Erythroblast (primary cell): ENCODE results near the gene FSTL4.

Experiments used
- DNase-seq, 2 experiments: peaks; one replicate each; lab custom pipeline; 2025; lab: John Stamatoyannopoulos, UW
- GATA1 ChIP-seq: IDR thresholded peaks from 2 replicates; pipeline ENCODE4 v1.6.1; 2011; ENCODE audit warnings: low read depth, mild to moderate bottlenecking, control low read depth, low read length, moderate library complexity
- POLR2A ChIP-seq: IDR thresholded peaks from 2 replicates; pipeline ENCODE4 v1.6.1; 2011; ENCODE audit warnings: mild to moderate bottlenecking, low read length

The FSTL4 gene

DNA sequence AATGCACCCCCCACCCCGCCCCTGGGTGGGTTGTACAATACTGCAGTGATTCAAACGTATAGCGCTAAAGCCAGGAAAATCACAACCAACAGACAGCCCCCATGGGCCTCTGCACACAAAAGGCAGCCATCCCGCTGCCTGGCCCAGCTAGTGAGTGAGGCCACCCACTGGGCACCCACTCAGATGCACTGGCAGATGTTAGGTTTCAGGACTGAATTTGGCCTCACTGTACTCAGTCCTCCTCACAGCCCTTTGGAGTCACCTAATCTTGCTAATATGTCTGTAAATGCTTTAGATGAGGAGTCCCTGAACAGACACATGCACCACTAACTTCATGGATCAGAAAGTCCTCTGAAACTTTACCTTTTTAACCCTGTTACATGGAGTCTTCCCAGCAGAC, 87.7 kb downstream of the FSTL4 start:
- TF ChIP-seq GATA1: no peak
- no peak for TF ChIP-seq POLR2A

DNA sequence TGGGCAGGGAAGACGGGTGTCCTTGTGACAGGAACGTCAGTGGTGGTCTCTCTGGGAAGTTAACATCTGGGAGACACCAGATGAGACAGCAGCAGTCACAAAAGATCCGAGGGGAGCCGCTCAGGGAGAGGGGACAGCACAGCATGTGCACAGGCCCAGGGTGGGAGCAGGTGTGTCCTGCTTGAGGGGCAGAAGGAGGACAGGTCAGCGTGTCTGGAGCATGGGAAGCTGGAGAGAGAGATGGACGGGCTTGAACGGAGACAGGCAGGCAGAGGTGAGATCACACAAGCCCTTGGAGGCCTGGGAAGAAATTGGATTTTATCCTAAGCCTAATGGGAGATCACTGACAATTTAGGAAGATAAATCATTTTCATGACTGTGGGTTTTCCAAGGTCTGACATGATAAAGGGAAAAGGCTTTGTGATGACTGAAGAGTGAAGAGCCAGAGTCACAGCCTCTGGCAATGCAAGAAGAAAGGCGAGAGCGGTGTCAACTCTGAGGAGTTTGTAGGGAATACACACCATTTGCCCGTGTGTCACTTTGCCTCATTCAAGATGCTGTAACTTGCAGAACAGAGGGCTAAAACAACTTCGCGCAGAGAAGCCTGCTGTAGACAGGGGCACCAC, 88.3 kb downstream of the FSTL4 start:
- no peak for DNase-seq

More for the DNA sequence above, 87.7 kb downstream of the FSTL4 start:
- no peak for DNase-seq

DNA sequence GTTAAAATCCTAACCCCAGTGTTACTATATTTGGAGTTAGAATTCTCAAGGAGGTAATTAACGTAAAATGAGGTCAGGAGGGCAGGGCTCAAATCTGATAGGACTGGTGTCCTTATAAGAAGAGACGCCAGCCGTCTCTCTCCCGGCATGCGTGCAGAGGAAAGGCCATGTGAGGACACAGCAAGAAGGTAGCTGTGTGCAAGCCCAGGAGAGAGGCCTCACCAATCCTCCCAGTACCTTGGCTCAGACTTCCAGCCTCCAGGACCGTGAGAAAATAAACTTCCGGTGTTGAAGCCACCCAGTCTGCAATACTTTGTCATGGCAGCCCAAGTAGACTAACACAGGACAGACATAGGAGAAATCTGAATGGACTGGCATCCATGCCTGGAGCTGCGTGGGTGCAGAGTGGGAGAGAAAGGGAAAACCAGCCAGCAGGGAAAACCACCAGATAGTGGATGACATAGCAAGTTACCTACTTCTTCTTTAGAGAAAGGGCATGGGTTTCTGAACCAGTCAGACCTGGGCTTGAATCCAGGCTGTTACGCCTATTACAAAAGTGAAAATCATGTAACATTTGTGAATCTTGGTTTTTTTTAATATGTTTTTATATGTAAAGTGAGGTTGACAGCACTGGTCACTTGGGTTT, 89.2 kb downstream of the FSTL4 start:
- no peak for DNase-seq
- no peak for TF ChIP-seq GATA1
- no peak for TF ChIP-seq POLR2A

More for the DNA sequence above, 88.3 kb downstream of the FSTL4 start:
- TF ChIP-seq GATA1 (no peak), POLR2A (no peak)

DNA sequence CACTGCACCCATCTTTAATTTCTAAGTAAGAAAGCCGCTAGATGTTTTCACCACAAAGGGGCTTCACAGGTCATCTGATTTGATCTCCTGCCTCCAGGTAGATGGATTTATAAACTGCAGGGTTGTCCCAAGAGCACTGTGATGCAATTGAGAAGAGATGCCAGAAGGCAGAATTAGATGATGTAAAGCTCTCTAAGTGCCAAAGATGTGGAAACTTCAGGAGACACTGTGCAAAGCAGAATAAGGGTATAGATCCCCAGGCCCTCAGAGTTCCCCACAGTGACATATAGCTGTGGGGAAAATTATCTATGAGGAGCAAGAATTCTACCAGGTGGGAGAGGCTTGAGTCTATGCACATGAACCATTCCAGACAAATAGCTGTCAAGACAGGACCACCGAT, 90.5 kb downstream of the FSTL4 start:
- TF ChIP-seq POLR2A (no peak), GATA1 (no peak)
- DNase-seq: no peak

DNA sequence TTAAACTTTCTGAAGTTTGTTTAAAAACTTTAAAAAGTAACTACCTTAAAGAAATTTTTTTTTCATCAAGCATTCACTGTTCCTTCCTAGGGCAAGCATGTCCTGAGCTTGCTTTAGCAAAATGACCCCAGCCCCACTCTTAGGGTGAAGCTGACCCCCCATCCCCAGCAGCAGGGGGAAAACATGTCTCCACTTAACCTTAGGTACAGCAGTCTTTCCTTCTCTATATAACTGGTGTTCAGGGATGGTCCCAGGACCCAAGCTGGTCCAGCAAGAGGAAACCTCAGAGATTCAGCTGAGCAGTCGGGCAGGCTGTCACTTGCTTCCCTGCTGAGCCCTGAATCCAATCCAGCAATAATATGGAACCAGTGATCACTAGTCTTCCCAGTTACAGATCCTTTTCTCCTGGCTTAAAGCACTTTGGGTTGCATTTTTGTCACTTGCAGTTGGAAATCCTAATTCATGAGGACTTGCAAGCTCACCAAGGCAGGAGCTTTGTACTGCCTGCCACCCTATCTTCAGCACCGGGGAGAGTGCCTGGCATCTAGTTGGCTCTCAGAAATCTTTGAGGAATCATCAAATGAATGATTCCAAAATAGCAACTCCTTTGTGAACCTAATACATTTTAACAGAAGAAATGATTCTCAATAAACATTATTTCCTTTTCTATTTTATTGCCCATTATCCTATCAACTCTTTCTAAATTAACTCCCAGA, 91.2 kb downstream of the FSTL4 start:
- no peak for DNase-seq
- TF ChIP-seq GATA1: no peak
- TF ChIP-seq POLR2A: no peak

DNA sequence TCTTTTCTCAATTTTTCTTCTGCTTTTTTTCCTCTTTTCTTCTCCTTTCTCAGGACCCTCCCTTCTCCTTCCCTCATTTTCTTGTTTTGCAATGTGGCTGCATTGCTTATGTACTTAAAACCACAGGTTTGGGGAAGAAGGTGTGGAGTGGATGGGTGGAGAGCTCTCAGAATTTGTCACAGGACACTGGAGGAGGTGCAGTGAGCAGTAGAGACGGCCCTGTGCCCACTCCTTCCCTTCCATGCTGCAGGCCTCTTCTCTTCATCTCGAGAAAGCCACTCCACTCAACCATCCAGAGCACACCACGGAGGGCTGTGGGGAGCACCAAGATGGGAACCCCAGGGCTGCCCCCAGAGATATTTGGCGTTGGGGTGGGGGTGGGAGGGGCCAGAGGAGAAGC, 92.3 kb downstream of the FSTL4 start:
- DNase-seq: no peak
- no peak for TF ChIP-seq GATA1
- no peak for TF ChIP-seq POLR2A

DNA sequence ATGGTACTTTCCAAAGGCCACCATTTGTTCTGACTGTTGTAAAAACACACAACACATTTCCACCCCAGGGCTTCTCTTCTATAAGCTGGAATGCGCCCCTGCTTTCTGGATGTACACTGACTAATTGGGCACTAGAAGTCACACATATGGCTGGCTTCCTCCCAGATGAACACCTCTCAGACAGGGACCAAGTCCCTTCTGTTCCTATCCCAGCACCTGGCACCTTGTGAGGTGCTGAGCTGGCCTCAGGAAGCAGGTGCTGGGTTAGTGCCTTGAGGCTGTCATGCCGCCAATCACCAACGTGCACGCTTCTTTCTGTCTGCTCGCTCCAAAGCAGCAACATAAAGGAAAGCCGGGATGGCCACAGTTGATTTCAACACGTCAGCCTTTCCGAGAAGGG, 93.2 kb downstream of the FSTL4 start:
- TF ChIP-seq POLR2A: no peak
- no peak for TF ChIP-seq GATA1
- no peak for DNase-seq

DNA sequence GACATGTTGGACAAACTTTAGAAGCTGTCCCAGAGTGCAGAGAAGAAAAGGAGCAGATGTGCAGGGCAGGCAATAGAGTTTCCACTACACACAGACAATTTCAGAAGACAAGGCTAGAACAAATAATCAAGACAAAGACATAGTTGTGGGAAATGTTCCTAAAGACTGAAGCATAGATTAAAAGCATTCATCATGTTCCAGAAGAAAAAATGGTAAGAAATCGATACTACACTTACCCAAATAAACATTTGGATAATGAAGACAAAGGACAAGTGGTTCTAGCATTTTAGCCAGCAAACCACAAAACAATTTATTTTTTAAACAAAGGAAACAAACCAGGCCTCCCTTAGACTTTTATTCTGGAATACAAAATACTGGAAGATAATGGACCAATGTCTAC, 97.9 kb downstream of the FSTL4 start:
- TF ChIP-seq GATA1 (no peak), POLR2A (no peak)
- no peak for DNase-seq

DNA sequence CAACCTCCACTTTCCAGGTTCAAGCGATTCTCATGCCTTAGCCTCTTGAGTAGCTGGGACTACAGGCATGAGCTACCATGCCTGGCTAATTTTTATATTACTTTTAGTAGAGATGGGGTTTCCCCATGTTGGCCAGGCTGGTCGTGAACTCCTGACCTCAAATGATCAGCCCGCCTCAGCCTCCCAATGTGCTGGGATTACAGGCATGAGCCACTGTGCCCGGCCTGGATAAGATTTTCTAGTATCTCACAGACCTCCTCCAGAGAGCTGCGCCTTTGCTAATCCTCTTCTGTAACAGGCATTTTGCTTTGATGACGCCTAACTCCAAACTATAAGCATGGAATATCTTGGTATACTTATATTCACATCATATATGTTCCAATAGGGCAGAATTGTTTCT, 99.4 kb downstream of the FSTL4 start:
- no peak for TF ChIP-seq POLR2A
- TF ChIP-seq GATA1: no peak
- no peak for DNase-seq

DNA sequence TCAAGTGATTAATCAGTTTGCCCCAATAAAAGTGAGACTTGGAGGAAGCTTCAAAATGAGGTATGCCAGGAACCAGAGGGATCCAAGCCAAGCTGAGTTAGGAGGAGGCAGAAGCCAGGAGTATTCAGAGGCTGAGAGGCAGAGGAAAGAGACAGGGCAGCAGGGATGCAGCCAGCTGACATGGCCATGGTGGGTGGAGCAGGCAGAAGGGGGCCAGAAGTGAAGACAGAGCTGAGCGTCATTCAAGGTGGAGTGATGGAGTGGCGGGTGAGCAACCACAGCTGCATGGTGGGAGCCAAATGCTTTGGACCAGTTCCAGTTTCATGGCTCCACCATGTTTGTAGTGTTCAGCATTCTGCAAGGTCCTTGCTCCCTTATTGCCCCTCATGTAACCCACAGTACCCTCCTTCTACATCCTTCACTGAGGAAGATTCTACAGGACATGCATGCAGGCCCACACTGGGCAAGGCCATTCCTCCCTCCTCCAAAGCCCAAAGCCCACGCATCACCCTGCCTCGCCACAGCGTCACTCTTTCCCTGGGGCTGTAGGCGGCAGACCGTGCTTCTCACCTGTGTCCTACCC, 100.6 kb downstream of the FSTL4 start:
- TF ChIP-seq POLR2A: no peak
- DNase-seq: no peak

DNA sequence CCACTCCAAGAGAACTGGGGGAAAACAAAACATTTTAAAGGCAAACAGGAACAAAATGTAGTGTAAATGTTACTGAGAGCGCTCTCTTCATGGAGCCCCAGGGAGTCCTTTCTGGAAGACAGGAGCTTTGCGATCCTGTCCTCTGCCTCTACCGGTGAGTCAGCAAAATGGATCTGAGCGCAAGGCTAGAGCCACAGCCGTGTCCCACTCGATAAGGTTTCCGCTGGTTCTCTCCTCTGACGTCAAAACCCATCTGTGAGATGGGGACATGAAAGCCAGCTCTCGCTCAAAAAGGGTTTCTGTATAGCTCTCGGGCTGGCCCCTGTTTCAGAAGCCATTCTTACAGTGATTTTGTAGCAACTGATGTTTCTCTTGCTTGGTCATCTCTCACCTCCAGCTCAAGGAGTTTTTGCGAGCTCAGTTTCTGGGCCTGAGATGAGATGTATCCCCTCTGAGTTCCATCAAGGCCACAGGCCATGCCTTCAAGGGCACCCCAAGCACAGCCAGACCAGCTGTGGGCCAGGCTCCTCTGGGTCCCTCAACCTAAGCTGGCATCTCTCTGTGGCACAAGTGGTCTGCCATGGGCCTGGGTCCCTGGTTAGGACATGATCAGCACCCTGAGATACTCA, 101.6 kb downstream of the FSTL4 start:
- DNase-seq: no peak
- no peak for TF ChIP-seq GATA1
- no peak for TF ChIP-seq POLR2A

DNA sequence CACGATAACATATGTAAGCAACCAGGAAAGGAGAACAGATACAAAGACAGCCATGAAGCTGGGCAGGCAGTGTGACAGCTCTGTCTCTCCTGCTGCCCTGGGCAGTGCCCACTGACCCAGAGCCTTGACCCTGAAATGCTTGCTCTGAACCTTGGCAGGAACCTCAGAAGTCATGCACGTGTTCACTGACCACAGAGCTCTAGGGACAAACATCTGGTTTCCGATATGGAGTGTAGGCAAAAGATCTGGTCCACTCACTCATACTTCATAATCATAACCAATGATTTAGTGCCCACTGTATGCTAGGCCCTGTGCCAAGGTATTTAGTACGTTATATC, 102.6 kb downstream of the FSTL4 start:
- no peak for TF ChIP-seq GATA1
- TF ChIP-seq POLR2A: no peak
- DNase-seq: no peak

DNA sequence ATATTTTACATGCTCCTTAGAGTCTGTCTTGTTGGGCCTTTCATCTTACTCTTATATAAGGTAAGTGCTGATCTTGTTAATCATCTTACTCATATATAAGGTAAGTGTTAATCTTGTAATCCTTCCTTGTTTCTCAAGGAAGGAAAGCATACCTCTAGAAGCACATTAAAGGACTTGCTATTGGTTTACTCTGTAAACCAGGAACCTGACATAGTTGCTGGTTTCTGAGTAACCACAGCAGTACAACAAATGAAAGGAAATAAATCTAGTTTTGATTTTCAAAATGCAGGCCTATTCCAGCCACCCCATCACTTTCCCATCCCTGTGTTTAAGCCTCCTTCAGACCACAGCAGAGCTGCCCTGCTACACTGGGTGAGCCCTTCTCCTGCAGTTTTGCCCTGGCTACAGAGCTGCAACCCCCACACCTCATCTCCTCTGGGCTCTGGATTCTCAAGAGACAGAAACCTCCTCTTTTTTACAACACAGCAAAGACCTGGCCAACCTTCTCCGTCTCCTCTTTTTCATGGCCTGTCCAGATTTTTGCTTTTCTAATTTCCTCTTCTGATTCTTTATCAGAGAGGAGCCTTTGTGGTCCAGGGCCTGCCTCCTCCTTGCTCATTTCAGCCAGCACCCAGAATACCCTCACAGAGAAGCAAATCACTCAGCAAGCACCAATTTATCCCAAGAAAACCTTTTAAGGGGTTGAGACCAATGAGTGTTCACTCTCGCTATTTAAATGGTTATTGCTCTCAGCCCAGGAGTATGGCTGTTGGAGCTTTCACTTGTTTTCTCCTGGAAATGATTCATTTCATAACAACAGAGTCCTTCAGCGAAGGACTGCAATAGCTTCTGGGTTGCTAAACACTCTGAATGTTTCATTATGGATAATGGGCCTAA, 103.2 kb downstream of the FSTL4 start:
- no peak for DNase-seq

More for the DNA sequence above, 103.2 kb downstream of the FSTL4 start:
- TF ChIP-seq POLR2A (no peak), GATA1 (no peak)
